ENCODE measurements around the gene OGFR.
A peak's percentile ranks its signal among the peaks of the same experiment; 100 is the strongest.

The OGFR gene

DNA sequence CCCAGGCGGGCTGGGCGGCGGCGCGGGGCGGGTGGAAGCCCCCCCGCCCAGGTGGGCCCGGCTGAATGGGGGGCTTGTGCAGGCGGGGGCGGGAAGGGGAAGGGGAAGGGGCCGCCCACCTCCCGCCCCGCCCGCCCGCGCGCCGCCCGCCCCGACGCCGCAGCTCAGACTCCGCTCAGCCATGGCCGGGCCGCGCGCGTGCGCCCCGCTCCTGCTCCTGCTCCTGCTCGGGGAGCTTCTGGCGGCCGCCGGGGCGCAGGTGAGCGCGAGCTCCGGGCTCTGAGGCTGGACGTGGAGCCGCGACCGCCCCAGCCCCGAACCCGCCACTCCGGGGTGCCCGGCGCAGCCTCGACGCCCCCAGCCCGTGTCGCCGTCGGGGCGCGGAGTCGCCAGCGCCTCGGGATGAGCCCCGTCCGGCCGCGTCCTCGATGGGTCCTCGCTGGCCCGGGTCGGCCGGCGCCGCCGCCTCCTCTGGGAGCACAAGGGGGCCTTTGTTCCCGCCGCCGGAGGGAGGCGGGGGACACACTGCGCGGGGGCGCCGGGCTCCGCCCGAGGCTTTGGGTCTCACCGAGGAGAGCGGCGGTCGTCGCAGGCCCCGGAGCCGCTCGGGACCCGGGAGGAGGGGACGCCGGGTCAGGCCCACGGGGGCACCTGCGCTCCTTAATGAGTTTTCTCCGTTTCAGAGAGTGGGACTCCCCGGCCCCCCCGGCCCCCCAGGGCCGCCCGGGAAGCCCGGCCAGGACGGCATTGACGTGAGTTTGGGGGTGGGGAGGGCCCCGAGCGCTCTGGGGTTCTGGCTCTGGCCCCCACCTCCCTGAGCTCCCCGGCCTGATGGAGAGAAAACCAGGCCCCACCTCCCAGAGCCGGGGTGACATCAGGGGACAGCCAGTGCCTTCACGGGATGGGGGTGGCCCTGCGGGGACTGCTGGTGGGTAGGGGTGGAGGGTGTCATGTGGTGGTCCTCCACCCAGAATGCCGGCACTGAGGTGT is 12.5 kb downstream of the OGFR start, which contains the start of gene COL9A3:
Gene COL9A3, plus strand, starts transcription at position 167 of the 990 bp plus-strand sequence. Its CDS starts 15 bp downstream, at position 182.
- 8% methylated on average over 107 of the region's 108 CpGs for WGBS
- Histone ChIP-seq H3K4me3 (ENCODE audit: low read length) (peak within 1 kb of the TSS; percentile 62), H3K9me3 (ENCODE audit: insufficient read depth, low read depth, low read length) (no peaks in the 10 kb centered on the region), H3K36me3 (ENCODE audit: insufficient read depth, low read length) (peaks cover 13% of the 10 kb centered on the region), H3K9ac (ENCODE audit: low read depth, low read length) (peak within 1 kb of the TSS; percentile 82), H3K27me3 (ENCODE audit: insufficient read depth, low read length) (peaks cover 13% of the 10 kb centered on the region), H3K27ac (ENCODE audit: low read depth, low read length) (peak within 1 kb of the TSS; percentile 80), H3K4me1 (ENCODE audit: insufficient read depth, low read length) (peaks cover 11% of the 10 kb centered on the region)

- no peaks in the 10 kb centered on the region for H3K9me3 ChIP-seq (ENCODE audit: insufficient read depth, low read depth, low read length)
- H3K4me1 ChIP-seq (ENCODE audit: insufficient read depth, low read length) = peaks cover 11% of the 10 kb centered on the region
- H3K36me3 ChIP-seq (ENCODE audit: insufficient read depth, low read length) = peaks cover 9% of the 10 kb centered on the region
- WGBS = 92% methylated on average over 12 of the region's 12 CpGs
- H3K4me3 ChIP-seq (ENCODE audit: low read length) = peak overlapping the region; percentile 59
- H3K27me3 ChIP-seq (ENCODE audit: insufficient read depth, low read length) = peaks cover 13% of the 10 kb centered on the region
- H3K27ac ChIP-seq (ENCODE audit: low read depth, low read length) = no peak overlapping the region
- 0 out of 2 replicates have a peak overlapping the region, but pooled peaks have one; percentile 44 for H3K9ac ChIP-seq (ENCODE audit: low read depth, low read length)
These were observed 13.4 kb downstream of the OGFR start for GRCh38 chr20:62817975-62818591.

GRCh38 chr20:62818592-62819493 is 14.2 kb downstream of the OGFR start:
- H3K27ac ChIP-seq (ENCODE audit: low read depth, low read length) = no peak overlapping the region
- peaks cover 11% of the 10 kb centered on the region for H3K4me1 ChIP-seq (ENCODE audit: insufficient read depth, low read length)

DNA sequence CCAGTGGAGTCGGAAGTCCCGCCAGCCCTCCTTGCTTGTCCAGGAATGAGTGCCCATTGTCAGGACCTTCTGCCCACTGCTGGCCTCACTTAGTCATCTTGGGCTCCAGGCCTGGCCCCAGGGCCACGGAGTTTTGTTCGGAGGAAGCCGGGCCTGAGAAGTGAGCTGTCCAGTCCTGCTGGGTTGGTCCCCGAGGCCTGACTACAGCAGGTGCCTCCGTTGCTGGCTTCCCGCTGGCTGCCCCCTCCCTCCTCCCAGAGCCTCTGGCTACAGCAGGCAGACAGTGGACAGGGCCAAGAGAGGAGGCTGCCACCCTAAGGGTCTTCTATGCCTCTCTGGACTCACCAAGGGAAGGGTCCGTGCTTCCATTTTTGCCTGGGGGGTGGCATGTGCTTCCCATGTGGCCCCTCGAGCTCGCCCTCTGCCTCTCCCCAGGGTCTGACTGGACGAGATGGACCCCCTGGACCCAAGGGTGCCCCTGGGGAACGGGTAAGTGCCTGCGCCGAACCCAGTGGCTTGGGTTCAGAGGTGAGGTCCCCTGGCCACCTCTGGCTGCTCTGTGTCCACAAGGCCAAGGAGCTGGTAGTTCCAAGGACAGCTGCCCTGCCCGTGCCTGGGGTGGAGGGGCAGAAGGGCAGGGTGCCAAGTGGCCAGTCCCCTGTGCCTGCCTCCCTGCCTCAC is 15.0 kb downstream of the OGFR start:
- no peaks in the 10 kb centered on the region for H3K9me3 ChIP-seq (ENCODE audit: insufficient read depth, low read depth, low read length)
- H3K9ac ChIP-seq (ENCODE audit: low read depth, low read length) = no peak overlapping the region
- no peak overlapping the region for H3K4me3 ChIP-seq (ENCODE audit: low read length)
- peaks cover 13% of the 10 kb centered on the region for H3K27me3 ChIP-seq (ENCODE audit: insufficient read depth, low read length)
- WGBS = 89% methylated on average over 16 of the region's 16 CpGs
- H3K36me3 ChIP-seq (ENCODE audit: insufficient read depth, low read length) = peaks cover 9% of the 10 kb centered on the region
- peaks cover 15% of the 10 kb centered on the region for H3K4me1 ChIP-seq (ENCODE audit: insufficient read depth, low read length)
- H3K27ac ChIP-seq (ENCODE audit: low read depth, low read length) = no peak overlapping the region

More at GRCh38 chr20:62818592-62819493, 14.2 kb downstream of the OGFR start:
- Histone ChIP-seq H3K27me3 (ENCODE audit: insufficient read depth, low read length) (peaks cover 13% of the 10 kb centered on the region), H3K9ac (ENCODE audit: low read depth, low read length) (no peak overlapping the region), H3K9me3 (ENCODE audit: insufficient read depth, low read depth, low read length) (no peaks in the 10 kb centered on the region), H3K36me3 (ENCODE audit: insufficient read depth, low read length) (peaks cover 9% of the 10 kb centered on the region), H3K4me3 (ENCODE audit: low read length) (no peak overlapping the region)
- 83% methylated on average over 25 of the region's 25 CpGs for WGBS

GRCh38 chr20:62820208-62820961 is 15.8 kb downstream of the OGFR start:
- Histone ChIP-seq H3K9ac (ENCODE audit: low read depth, low read length) (no peak overlapping the region), H3K27ac (ENCODE audit: low read depth, low read length) (no peak overlapping the region), H3K27me3 (ENCODE audit: insufficient read depth, low read length) (peaks cover 13% of the 10 kb centered on the region), H3K4me1 (ENCODE audit: insufficient read depth, low read length) (peaks cover 8% of the 10 kb centered on the region), H3K4me3 (ENCODE audit: low read length) (no peak overlapping the region), H3K36me3 (ENCODE audit: insufficient read depth, low read length) (peaks cover 9% of the 10 kb centered on the region), H3K9me3 (ENCODE audit: insufficient read depth, low read depth, low read length) (no peaks in the 10 kb centered on the region)
- 89% methylated on average over 23 of the region's 23 CpGs for WGBS

DNA sequence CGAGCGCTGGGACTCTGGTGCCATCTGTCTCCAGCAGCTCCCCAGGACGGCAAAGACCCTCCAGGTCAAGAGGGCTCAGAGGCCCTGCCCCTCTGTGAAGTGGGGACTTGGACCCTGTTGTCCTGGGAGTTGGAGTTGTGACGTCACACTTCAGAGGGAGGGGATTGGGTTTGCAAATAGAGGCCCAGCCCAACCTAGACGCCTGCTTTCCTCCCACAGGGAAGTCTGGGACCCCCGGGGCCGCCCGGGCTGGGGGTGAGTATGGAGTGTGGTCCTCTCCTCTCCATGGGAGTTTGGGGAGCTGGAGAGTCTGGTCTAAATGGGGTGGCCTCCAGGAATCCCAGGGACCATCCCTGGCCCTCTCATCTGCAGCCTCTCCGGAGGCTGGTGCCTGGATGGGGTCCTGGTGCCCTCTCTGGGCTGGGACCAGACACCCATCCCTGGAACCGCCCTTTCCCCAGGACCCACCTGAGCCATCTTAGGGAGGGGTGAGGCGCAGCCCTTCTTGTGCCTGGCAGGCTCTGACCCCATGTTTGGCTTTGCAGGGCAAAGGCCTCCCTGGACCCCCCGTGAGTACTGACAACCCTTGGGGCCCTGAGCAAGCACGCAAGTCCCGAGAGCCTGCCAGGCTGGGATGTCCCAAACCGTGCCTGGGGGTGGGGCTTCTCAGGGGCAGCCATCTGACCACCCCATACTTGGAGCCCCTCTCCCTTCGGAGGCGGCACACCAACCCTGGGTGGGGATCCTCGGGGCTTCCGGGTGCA is 16.5 kb downstream of the OGFR start:
- WGBS = 87% methylated on average over 19 of the region's 19 CpGs
- Histone ChIP-seq H3K9me3 (ENCODE audit: insufficient read depth, low read depth, low read length) (no peaks in the 10 kb centered on the region), H3K27ac (ENCODE audit: low read depth, low read length) (no peak overlapping the region), H3K4me3 (ENCODE audit: low read length) (no peak overlapping the region), H3K36me3 (ENCODE audit: insufficient read depth, low read length) (peaks cover 9% of the 10 kb centered on the region), H3K9ac (ENCODE audit: low read depth, low read length) (no peak overlapping the region), H3K4me1 (ENCODE audit: insufficient read depth, low read length) (peaks cover 4% of the 10 kb centered on the region; the same call in 1 of the 2 replicates), H3K27me3 (ENCODE audit: insufficient read depth, low read length) (peaks cover 12% of the 10 kb centered on the region)

DNA sequence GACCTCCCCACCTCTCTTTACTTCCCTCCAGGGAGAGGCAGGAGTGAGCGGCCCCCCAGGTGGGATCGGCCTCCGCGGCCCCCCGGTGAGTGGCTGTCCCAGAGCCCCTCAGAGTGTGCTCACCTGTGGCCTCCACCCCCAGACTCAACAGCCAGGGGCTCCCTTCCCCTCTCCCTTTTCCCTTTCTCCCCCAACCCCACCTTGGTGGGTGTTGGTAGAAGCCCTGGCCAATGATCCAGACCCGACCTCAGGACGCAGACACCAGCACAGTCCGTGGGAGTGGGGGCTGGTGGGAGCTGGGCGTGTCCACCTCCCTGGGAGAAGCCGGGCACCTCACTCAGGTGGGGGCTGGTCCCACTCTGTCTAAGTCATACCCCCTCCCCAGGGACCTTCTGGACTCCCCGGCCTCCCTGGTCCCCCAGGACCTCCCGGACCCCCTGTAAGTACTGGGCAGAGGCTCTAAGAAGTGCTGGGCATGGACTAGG is 17.1 kb downstream of the OGFR start:
- H3K36me3 ChIP-seq (ENCODE audit: insufficient read depth, low read length) = peaks cover 9% of the 10 kb centered on the region

GRCh38 chr20:62822239-62822787 is 17.7 kb downstream of the OGFR start:
- peaks cover 4% of the 10 kb centered on the region; the same call in 1 of the 2 replicates for H3K4me1 ChIP-seq (ENCODE audit: insufficient read depth, low read length)
- H3K4me3 ChIP-seq (ENCODE audit: low read length) = no peak overlapping the region
- no peaks in the 10 kb centered on the region for H3K9me3 ChIP-seq (ENCODE audit: insufficient read depth, low read depth, low read length)
- WGBS = 83% methylated on average over 7 of the region's 7 CpGs
- H3K27me3 ChIP-seq (ENCODE audit: insufficient read depth, low read length) = peaks cover 3% of the 10 kb centered on the region
- H3K36me3 ChIP-seq (ENCODE audit: insufficient read depth, low read length) = peaks cover 11% of the 10 kb centered on the region
- H3K27ac ChIP-seq (ENCODE audit: low read depth, low read length) = no peak overlapping the region; the same call in 1 of the 2 replicates
- H3K9ac ChIP-seq (ENCODE audit: low read depth, low read length) = no peak overlapping the region

More for the DNA sequence above, 17.1 kb downstream of the OGFR start:
- no peak overlapping the region for H3K9ac ChIP-seq (ENCODE audit: low read depth, low read length)
- 90% methylated on average over 11 of the region's 12 CpGs for WGBS
- no peaks in the 10 kb centered on the region for H3K9me3 ChIP-seq (ENCODE audit: insufficient read depth, low read depth, low read length)
- H3K27me3 ChIP-seq (ENCODE audit: insufficient read depth, low read length) = peaks cover 7% of the 10 kb centered on the region
- no peak overlapping the region for H3K27ac ChIP-seq (ENCODE audit: low read depth, low read length)
- no peak overlapping the region for H3K4me3 ChIP-seq (ENCODE audit: low read length)
- peaks cover 4% of the 10 kb centered on the region; the same call in 1 of the 2 replicates for H3K4me1 ChIP-seq (ENCODE audit: insufficient read depth, low read length)

All from HUES64 (cell line).